Amniotic epithelial cell (primary cell): ENCODE data around the gene PRCD.
A peak's percentile ranks its signal among the peaks of the same experiment; 100 is the strongest.

Experiments
- DNase-seq: peaks from one replicate; pipeline ENCODE4 v3.0.0-alpha.2; 2010; ENCODE audit warnings: low read depth

PRCD gene

GRCh38 chr17:76570877-76571471 is 31.1 kb downstream of the PRCD start:
- DNase-seq, result no peak

DNA sequence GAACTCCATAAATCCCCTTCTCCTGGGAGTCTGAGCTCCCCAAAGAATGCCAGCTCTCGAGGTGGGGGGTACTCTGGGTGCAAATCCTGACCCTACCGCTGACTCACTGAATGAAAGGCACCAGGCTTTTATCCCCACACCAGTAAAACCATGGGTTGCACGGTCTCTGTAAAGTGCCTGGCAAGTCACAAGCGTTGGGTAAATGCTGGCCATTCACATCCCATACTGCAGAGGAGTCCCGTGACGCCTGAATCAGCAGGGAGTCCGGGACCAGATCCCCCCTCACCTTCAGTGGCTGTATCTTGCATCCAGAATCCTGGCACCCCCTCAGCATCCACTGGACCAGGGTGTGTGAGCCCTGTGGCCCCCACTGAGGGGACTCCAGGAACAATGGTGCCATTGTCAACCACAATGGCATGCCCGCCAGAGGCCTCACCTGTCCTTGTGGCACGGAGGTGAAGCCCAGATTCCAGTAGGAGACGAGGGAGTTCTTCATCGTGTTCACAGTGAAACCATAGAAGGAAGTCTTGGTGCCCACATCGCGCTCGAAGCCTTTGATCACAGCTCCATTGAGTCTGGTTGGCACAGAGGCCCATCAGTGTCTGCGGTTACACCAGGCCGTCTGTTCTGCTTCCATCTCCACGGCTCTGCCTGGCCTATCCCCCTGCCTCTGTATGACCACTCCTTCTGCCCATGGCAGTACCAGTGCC is 32.5 kb downstream of the PRCD start:
- DNase-seq, result no peak

DNA sequence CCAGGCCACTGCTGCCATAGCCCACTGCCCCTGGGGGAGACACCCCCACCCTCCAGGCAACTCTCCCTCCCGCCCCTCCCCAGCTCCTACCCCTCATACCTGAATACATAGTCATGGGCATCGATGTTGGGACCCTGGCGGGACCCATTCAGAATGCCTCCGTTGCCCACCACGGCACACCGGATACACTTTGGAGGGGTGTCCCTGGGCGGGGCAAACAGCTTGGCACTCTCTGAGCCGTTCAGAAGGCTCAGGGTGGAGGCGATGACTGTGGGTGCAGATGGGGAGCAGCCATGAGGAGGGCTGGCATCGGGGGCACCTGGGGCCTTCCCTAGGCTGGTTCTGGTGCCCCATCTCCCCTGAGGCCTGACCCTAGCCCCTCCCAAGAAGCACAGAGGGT is 33.3 kb downstream of the PRCD start:
- DNase-seq, result no peak

DNA sequence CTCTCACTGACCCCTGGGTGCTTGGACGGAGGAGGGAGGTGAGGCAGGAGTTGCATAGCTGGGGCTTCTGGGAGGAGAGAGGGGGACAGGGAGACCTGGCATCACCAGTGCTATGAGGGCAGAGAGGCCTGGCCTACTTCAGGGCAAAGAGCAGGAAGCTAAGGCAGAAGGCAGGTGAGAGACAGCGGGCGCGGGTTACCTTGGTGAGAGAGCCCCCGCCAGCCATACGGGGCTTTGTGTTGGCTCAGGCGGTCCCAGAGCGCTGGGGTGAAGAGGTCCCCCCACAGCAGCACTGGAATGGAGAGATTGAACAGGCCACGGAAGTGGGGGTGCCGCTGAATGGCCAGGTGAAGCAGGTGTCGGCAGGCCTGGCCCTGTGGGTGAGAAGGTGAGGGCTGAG is 34.3 kb downstream of the PRCD start:
- DNase-seq, result no peak

- DNase-seq, result no peak
Observed at GRCh38 chr17:76575570-76575969, 35.7 kb downstream of the PRCD start.

- no peak for DNase-seq
Observed at GRCh38 chr17:76576189-76576588, 36.3 kb downstream of the PRCD start.

DNA sequence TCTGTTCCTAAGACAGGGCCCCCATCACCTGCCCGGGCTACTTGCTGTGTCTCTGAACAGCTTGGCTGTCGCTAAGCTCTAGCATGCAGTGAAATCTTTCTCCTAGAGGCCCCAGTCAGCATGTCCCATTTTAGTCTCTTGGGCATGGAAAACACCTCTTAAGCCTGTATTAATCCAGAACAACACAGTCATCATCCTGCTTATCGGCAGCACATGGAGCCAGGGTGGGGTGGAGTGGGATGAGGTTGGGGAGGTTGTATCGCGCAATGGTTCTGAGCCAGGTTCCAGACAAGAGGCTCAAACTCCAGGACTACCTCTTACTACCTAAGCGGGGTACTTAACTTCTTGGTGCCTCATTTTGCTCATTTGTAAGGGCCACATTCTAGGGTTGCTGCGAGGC is 38.0 kb downstream of the PRCD start:
- DNase-seq, result no peak

- DNase-seq, result no peak
Observed at GRCh38 chr17:76578376-76578775, 38.5 kb downstream of the PRCD start.

DNA sequence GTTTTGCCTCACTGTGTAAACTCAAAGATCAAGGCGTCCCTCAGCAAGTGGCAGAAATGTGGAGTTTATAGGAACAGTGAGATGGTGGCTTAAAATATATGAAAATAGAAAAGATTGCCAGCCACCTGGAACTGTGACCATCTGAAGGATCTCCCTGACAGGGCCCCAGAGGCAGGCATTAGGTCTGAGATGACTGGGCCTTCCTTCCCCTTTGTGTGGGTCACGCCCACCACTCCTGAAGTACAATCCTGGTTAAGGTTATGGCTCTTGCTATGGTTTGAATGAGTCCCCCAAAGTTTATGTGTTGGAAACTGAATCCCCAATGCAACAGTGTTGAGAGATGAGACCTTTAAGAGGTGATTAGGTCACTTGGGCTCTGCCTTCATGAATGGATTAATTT is 39.4 kb downstream of the PRCD start:
- no peak for DNase-seq

DNA sequence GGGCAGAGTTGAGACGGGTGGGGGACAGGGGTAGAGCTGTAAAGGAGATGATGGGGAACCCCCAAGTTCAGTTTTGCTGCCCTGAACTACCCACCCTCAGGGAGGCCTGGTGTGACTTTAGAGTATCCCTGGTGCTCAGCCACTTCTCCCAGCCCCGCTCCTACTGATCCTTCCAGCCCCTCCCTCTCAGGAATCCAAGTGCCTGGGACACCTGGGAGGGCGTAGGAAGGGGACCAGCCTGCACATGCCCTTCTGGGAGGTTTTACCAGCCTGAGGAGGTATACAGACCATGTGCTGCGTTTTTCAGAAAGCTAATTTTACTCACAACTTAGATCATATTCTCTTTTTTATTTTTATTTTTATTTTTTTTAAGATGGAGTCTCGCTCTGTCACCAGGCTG is 41.7 kb downstream of the PRCD start:
- DNase-seq, result no peak

DNA sequence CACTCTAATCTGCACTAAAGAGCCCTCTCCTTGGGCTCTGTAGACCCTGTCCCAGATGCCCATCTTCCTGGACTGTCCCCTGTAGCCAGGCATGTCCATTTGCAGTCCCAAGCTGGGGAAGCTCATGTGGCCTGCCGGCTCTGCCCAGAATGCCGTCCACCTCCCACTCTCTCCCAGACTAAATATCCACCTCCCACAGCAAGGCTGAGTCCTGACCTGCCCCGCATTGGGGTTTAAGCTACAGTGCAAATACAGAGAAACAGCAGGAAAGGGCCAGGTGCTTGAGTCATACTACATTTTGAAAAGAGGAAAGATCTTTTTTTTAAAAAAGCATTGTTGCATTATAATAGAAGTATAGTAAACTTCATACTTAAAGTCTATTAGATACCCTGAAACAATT is 42.8 kb downstream of the PRCD start:
- DNase-seq, result no peak

DNA sequence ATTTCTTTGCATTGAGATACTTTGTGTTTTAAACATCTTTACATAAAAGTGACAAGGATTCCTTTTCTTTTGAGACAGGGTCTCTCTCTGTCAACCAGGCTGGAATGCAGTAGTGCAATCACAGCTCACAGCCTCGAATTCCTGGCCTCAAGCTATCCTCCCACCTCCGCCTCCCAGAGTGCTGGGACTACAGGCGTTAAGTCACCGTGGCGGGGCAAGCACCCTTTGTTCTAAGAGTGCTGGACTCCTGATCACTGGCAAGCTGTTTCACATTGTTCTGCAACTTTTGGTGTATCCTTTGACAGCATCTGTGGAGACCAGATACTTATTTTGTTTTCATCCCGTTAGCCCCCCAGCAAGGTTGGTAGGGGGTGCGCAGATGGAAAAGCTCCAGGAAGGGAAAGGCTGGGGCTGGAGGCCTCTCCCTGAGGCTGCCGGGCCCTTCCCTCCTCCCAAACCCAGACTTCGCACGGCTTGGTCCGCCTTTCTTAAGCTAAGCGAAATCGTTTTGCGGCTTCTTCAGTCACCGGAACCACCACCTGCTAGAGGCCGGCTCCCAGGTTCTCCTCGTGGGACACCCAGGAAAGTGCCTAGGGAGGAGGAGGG is 44.7 kb downstream of the PRCD start:
- DNase-seq, result no peak

GRCh38 chr17:76585033-76585648 is 45.3 kb downstream of the PRCD start:
- DNase-seq, result no peak

- DNase-seq, result no peak
Observed at GRCh38 chr17:76585649-76586593, 46.1 kb downstream of the PRCD start, which contains the start of gene ST6GALNAC2. TSS of gene ST6GALNAC2 (minus strand) at chr17:76585860. CDS start at chr17:76585808, 52 bp downstream.

DNA sequence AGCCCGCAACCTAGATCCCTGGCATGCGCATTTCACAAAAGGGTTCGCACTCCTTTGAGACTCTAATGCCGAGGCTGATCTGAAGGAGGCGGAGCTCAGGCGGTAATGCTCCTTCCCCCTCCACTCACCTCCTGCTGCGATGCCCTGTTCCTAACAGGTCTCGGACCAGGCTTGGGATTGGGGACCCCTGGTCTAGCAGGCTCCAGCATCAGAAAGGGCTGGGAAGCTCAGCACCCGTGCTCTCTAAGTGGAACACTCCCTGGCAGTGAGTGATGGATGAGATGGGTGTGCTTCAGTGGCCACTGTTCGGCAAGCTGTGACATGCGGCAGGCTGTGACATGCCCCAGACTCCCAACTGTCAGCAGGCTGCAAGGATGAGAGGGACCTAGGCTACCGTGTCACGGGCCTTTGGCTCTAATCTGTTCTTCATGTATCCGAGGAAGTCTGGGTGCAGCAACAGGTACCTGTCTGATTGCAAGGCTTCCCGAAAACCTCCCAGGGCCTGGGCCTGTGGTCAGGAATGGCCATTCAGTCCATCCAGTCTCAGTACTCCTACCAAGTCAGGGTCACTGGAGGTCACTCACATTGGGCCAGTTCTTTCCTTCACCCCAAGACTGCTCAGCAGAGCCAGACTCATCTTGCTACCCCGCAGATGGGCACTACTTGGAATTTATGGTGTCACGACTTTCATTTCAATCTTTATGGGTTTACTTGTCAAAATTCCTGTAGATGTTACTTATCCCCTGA is 47.1 kb downstream of the PRCD start:
- no peak for DNase-seq

GRCh38 chr17:76588182-76588581 is 48.3 kb downstream of the PRCD start:
- no peak for DNase-seq

- no peak for DNase-seq
Observed at GRCh38 chr17:76593384-76593826, 53.6 kb downstream of the PRCD start.

DNA sequence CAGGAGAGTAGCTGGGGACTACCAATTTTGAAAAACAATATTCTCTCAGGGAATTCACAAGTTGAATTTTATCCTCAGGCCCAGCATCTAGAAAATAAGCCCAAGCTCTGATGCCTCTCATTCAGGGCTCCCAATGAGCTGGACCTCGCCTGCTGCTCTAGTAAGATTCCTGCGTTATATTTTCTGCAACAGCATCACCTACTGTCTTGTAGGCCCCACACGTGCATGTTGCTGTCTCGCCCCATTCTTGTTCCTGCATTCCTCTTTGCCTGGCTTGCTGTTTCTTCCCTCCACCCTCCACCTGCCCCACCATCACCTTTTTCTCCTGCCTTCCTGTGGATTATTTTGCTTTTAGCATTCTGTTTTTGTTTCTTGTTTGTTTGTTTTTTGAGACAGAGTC is 54.1 kb downstream of the PRCD start:
- no peak for DNase-seq

GRCh38 chr17:76594690-76595089 is 54.8 kb downstream of the PRCD start:
- DNase-seq, result peak; percentile 39
